T follicular helper cell (primary cell): ENCODE results near the gene ANKRD17.

ENCODE experiments used
- DNase-seq: peaks from one replicate; pipeline ENCODE4 v3.0.0-alpha.2; 2020; ENCODE audit warnings: low read depth

The ANKRD17 gene

GRCh38 chr4:73103799-73104503, 154.6 kb downstream of the ANKRD17 start:
- DNase-seq, result no peak

GRCh38 chr4:73099143-73099542, 159.5 kb downstream of the ANKRD17 start:
- no peak for DNase-seq

GRCh38 chr4:73098713-73099112, 159.9 kb downstream of the ANKRD17 start:
- no peak for DNase-seq

- no peak for DNase-seq
Measured at GRCh38 chr4:73098016-73098415, 160.6 kb downstream of the ANKRD17 start.

GRCh38 chr4:73092868-73093267, 165.7 kb downstream of the ANKRD17 start:
- DNase-seq, result no peak

GRCh38 chr4:73090738-73091137, 167.9 kb downstream of the ANKRD17 start:
- no peak for DNase-seq

GRCh38 chr4:73087871-73088270, 170.7 kb downstream of the ANKRD17 start:
- no peak for DNase-seq

GRCh38 chr4:73086095-73086868, 172.3 kb downstream of the ANKRD17 start:
- no peak for DNase-seq

GRCh38 chr4:73080789-73081188, 177.8 kb downstream of the ANKRD17 start:
- DNase-seq, result no peak

- DNase-seq, result no peak
Measured at GRCh38 chr4:73075832-73076231, 182.8 kb downstream of the ANKRD17 start.

GRCh38 chr4:73070074-73070390, 188.6 kb downstream of the ANKRD17 start:
- DNase-seq, result peak; percentile 5

GRCh38 chr4:73069338-73070073, 189.1 kb downstream of the ANKRD17 start, which contains the start of gene COX18:
Gene COX18, minus strand, starts transcription at chr4:73069716. Its CDS starts 67 bp downstream, at chr4:73069649.
- DNase-seq, result peak; percentile 89

GRCh38 chr4:73068491-73069337, 189.9 kb downstream of the ANKRD17 start:
- DNase-seq, result no peak

GRCh38 chr4:73067971-73068394, 190.6 kb downstream of the ANKRD17 start:
- no peak for DNase-seq

GRCh38 chr4:73066928-73067327, 191.7 kb downstream of the ANKRD17 start:
- peak; percentile 23 for DNase-seq

- DNase-seq, result no peak
Measured at GRCh38 chr4:73066445-73066844, 192.2 kb downstream of the ANKRD17 start.

GRCh38 chr4:73064536-73064935, 194.1 kb downstream of the ANKRD17 start:
- no peak for DNase-seq

- DNase-seq, result no peak
Measured at GRCh38 chr4:73055241-73055897, 203.2 kb downstream of the ANKRD17 start.

- DNase-seq, result no peak
Measured at GRCh38 chr4:73053974-73054480, 204.6 kb downstream of the ANKRD17 start.

- no peak for DNase-seq
Measured at GRCh38 chr4:73053076-73053475, 205.5 kb downstream of the ANKRD17 start.

- no peak for DNase-seq
Measured at GRCh38 chr4:73051625-73052024, 207.0 kb downstream of the ANKRD17 start.
